GM21529 (cell line): ENCODE results near the gene GRIN2A.
A peak's percentile ranks its signal among the peaks of the same experiment; 100 is the strongest.

Source experiments
- ATAC-seq: cut with Tn5 transposase; IDR thresholded peaks from one replicate; pipeline ENCODE4 v1.9.1; 2021; ENCODE audit not compliant: unreplicated experiment

The GRIN2A gene

GRCh38 chr16:9977333-9977897, 204.8 kb downstream of the GRIN2A start:
- no peak for ATAC-seq

DNA sequence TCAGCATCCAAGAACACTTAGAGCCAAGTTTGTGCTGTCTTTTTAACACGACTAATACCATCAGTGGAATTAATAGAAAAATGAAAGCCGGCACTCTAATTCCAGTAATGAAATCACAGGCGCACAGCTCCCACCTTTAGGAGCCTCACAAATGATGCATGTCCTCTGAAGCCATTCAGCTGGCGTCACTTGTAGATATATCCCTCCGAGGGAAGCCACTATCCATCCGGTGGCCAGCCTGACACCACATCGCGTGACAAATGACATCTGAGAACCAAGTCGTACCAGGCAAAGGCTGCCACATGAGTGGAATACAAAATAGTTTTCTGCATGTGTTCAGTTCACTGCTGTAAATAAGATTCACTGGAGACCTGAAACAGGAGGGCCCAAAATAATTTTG, 205.6 kb downstream of the GRIN2A start:
- no peak for ATAC-seq

DNA sequence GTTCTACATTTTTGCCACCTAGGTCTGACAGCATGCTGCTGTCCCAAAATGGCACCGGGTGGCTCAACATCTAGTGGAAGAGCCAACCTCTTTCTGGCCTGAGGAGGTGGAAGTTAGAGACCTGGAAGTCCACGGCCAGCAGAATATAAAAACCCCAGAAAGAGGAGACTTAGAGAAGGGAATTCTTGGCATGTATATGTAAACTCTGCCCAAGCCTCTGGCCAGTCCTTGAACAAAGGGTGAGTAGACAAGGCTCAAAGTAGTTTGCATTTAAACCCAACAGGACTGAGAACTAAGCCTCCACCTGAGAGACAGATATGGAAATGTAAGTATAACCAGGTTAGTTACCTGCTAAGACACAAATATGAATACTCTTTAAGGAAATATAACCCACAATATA, 210.3 kb downstream of the GRIN2A start:
- ATAC-seq = no peak

DNA sequence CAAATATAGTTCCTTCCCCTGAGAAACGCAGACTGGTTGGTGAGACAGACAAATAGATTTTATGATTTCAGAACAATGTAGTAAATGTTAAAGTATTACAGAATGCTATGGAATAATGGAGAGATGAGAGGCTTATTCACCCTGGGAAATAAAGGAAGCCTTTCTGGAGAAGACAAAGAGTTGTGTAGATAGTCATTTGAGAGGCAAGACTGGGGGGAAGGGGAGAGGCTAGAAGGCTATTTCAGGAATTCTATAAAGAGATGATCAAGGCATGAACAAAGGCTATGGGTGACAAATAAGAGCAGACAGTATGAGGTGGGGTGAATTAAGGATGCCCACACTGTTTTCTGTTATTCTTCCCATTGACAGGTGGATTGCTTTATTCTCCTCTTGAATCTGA, 211.4 kb downstream of the GRIN2A start:
- ATAC-seq = no peak

DNA sequence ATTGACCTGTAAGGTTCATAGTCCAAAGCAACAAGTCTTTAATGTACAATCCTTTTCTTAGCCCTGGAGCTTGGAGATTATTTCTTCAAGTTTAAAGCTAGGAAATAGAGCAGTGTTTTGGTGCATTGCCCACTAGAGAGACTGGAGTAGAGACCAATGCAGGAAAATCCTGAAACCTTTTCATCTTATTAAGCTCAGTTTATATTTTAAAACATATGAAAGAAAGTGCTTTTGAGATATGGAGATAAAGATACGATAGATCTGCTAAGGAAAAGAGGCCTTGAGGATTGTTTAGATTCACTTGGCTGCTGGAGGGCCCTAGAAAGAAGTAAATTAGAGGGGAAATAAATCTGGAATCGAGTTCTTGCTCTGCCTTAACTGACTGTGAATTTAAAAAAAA, 212.0 kb downstream of the GRIN2A start:
- no peak for ATAC-seq

DNA sequence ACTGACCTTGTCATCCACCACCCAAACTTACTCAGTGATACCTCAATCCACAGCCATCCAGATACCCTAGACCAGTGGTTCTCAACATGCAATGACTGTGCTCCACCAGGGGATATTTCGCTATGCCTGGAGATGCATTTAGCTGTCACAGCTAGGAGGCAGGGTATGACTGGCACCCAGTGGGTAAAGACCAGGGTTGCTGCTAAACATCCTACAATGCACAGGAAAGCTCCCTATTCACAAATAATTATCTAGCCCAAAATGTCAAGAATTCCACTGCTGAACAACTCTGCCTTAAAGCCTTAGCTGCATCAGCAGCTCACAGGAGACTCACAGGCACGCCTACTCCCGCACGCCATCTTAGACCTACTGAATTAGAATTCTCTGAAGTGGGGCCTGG, 212.6 kb downstream of the GRIN2A start:
- ATAC-seq = no peak

DNA sequence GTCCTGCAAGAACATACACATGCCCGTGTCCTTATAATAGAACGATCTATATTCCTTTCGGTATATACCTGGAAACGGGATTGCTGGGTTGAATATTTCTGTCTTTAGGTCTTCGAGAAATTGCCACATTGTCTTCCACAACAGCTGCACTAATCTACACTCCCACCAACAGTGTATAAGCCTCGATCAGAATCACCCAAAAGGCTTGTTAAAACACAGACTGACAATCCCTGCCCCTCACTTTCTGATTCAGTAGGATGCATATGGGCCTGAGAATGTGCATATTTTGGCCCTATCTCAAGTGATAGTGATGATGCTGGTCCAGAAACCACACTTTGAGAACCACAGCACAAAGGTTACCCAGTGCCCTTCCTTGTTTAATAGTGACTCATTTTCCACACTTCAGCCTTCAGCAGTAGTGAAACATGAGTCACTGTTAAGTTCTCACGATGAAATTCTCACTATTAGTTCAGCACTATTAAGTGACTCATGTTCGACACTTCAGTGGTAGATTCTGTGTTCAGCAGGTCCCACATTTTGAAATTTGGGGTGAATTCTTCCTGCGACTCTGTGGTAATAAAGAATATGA, 215.6 kb downstream of the GRIN2A start:
- peak; percentile 65 for ATAC-seq

GRCh38 chr16:9965079-9965478, 217.1 kb downstream of the GRIN2A start:
- ATAC-seq = no peak

GRCh38 chr16:9964426-9964825, 217.8 kb downstream of the GRIN2A start:
- no peak for ATAC-seq

- ATAC-seq = no peak
Measured at GRCh38 chr16:9957433-9957832, 224.8 kb downstream of the GRIN2A start.

DNA sequence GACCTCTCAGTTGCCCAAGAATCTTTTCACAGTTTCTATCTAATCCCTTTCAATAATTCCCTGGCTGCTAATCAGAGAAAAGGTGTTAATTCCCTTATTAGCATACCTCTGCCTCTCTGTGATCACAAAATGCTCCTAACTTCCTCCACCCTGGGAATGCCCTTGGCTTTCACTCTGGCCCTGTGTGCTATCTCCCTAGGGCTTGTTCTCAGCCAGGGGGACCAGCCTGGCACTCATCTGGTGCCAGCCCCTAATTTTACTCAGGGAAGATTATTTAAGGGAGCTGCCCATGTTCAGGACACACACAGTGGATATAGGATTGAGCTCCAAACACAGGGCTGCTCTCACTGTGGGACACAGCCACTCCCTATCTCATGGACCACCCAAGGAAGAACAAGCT, 225.2 kb downstream of the GRIN2A start:
- ATAC-seq = no peak

DNA sequence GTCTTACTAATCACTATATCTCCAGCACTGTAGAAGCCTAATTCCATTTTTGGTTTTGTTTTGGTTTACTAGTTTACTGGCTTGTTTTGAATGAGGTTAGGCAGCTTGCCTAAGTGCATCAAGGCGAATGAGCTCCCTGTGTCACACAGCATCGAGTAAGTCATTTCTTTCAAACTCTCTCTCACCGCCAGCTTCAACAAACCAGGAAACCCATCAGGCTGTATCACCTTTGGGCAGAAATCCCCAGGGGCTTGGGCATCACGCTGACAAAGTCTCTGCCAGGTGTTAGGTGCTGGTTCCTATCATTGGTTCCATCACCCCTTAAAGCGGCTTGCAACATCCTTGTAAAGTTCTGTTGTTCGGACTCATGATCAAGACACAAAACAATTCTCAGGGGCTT, 226.6 kb downstream of the GRIN2A start:
- ATAC-seq = no peak

GRCh38 chr16:9953908-9954570, 228.2 kb downstream of the GRIN2A start:
- no peak for ATAC-seq

- ATAC-seq = no peak
Measured at GRCh38 chr16:9950658-9951057, 231.6 kb downstream of the GRIN2A start.

DNA sequence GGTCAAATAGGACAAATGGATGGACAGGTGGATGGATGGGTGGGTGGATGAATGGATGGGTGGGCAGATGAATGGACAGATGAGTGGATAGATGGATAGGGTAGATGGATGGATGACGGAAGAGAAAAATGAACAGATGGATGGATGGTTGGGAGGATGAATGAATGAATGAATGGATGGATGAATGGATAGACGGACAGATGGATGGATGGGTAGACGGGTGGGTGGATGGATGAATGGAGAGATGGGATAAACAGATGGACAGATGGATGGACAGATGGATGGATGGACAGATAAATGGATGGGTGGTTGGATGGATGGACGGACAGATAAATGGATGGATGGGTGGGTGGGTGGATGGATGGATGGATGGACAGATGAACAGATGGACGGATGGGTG, 232.8 kb downstream of the GRIN2A start:
- no peak for ATAC-seq

DNA sequence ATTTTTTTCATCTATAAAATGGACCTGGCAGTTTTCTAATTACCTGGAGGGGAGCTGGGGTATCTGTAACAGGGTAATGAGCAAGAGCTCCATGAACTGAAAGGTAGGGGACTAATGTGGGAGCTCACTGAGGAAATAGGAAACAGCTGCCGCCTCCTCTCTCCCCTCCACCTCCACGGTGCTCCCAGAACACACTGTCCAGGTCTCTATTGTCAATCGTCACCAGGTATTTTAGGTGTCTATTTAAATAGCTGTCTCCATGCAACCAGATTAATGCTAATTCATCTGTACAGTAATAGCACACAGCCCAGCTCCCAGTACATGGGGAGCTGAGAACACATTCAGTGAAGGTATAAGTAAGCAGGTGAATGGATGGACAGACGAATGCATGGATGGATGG, 233.3 kb downstream of the GRIN2A start:
- no peak for ATAC-seq

GRCh38 chr16:9946022-9946720, 236.1 kb downstream of the GRIN2A start:
- ATAC-seq = no peak

DNA sequence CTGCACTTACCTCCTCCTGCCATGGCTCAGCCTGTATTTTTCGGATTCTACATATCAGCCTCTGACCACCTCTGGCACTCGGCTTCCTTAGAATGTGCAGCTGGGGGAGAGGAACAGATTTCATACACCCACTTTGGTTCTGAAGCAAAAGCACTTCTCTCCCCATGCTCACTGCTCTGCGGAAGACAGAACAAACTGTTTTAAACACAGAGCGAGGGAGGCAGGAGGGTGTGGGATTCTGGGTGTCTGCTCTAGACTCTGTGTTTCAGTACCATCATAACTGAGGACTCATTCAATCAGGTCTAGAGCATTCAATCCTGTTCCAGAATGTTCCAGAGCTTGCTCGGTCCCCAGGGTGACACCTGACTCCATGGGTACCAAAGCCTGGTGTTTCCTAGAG, 239.1 kb downstream of the GRIN2A start:
- no peak for ATAC-seq

GRCh38 chr16:9941245-9941644, 241.0 kb downstream of the GRIN2A start:
- no peak for ATAC-seq

- ATAC-seq = no peak
Measured at GRCh38 chr16:9934723-9935508, 247.3 kb downstream of the GRIN2A start.

DNA sequence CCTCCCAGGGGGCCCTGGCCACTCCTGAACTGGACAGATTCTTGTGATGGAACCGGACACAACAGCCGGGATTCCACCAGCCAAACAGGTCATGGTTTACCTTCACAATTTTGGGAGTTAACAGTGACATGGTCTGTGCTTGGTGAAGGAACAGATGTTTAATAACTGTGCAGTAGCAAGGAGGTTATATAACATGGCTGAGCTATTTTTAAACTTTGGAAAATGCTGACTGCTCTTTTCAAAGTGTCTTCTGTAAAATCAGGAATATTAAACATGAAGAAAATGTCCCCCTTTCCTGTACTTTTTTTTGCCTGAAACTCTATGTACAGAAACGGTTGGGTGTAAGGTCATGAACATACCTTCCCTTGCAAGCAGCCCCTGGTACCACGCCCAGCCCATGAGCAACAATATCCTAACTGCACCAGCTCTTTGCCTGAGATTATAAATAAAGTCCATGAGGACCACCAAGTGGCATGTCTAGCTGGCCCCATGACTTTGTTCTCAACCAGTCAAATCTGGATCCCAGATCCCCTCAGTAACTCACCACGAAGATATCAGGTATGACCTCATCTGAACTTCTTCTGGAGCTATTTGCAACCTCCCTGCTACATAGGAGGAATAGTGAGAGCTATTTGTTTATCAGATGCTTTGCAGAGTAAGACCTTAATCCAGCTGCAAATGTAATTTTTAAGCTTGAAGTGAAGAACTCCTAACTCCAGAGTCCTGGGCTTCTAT, 249.1 kb downstream of the GRIN2A start:
- ATAC-seq = no peak
